Measurements from ENCODE around the gene SMU1. TPM values are rescaled to one million over a fixed set of nuclear protein-coding genes. Genes with fewer than 3 reads are reported as not detected.

SMU1 gene
- total RNA-seq, 1 donor from 2014 or later, result 25.4 TPM

DNA sequence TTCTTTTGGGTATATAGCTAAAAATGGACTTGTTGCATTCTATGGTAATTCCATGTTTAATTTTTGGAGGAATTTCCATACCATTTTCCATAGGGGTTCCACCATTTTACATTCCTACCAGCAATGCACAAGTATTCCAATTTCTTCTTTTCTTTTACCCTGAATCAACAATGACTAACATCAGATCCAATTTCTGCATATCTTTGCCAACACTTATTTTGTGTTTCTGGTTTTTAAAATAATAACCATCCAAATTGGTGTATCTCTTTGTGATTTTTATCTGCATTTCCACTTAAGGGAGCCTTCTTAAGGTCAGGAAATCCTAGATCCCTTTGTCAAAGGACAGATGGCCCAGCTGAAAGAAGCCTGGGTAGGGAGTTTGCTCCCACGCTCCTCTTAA is 29.5 kb upstream of the SMU1 start:
- TF ChIP-seq, protein P1, sequence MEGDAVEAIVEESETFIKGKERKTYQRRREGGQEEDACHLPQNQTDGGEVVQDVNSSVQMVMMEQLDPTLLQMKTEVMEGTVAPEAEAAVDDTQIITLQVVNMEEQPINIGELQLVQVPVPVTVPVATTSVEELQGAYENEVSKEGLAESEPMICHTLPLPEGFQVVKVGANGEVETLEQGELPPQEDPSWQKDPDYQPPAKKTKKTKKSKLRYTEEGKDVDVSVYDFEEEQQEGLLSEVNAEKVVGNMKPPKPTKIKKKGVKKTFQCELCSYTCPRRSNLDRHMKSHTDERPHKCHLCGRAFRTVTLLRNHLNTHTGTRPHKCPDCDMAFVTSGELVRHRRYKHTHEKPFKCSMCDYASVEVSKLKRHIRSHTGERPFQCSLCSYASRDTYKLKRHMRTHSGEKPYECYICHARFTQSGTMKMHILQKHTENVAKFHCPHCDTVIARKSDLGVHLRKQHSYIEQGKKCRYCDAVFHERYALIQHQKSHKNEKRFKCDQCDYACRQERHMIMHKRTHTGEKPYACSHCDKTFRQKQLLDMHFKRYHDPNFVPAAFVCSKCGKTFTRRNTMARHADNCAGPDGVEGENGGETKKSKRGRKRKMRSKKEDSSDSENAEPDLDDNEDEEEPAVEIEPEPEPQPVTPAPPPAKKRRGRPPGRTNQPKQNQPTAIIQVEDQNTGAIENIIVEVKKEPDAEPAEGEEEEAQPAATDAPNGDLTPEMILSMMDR (conservative IDR thresholded peaks at IDR 0.05), result no peak
- Mint-ChIP-seq H3K36me3 (no peaks in the 10 kb centered on the region), H3K27me3 (no peaks in the 10 kb centered on the region), H3K27ac (peak overlapping the region; percentile 30), H3K4me1 (ENCODE audit: unreplicated experiment) (peaks cover 20% of the 10 kb centered on the region), H3K4me3 (no peak overlapping the region), H3K9me3 (no peaks in the 10 kb centered on the region)
- DNase-seq (ENCODE audit: extremely low spot score, unreplicated experiment), result no peak

DNA sequence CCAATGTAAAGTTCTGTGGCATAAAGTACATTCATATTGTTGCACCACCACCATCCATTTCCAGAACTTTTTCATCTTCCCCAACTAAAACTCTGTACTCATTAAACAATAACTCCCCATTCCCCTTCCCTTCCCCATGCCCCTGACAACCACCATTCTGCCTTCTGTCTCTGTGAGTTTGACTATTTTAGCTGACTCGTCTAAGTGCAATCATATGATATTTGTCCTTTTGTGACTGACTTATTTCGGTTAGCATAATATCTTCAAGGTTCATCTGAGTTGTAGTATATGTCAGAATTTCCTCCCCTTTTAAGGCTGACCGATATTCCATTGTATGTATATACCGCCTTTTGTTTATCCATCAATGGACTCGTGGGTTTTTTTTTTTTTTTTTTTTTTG is 29.0 kb upstream of the SMU1 start:
- TF ChIP-seq, protein P1 (conservative IDR thresholded peaks at IDR 0.05), result no peak
- Mint-ChIP-seq H3K4me3 (no peak overlapping the region), H3K36me3 (no peaks in the 10 kb centered on the region), H3K27me3 (no peaks in the 10 kb centered on the region), H3K4me1 (ENCODE audit: unreplicated experiment) (peaks cover 20% of the 10 kb centered on the region), H3K9me3 (no peaks in the 10 kb centered on the region), H3K27ac (peak overlapping the region; percentile 30)
- no peak for DNase-seq (ENCODE audit: extremely low spot score, unreplicated experiment)

DNA sequence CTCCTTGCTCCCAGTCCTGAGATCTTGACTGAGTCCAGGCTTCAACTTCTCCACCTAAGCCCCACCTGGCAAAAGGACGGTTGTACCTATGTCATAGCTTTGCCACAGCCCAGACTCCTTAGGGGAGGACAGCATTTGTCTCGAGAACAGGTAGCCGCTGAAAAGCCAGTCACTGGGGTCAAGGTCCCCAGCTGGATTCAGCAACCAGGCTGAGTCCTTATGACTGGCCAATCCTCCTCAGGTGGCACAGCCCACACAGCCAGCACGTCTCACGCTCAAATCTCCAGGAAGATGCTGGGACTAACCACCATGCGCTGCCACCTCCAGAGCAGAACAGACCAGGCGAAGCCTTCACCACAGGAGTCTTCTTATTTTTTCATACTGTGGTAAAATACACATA is 27.9 kb upstream of the SMU1 start:
- no peak for DNase-seq (ENCODE audit: extremely low spot score, unreplicated experiment)
- H3K27ac Mint-ChIP-seq, result peak overlapping the region; percentile 0
- peak overlapping the region; percentile 7 for H3K4me3 Mint-ChIP-seq
- TF ChIP-seq, protein P1 (conservative IDR thresholded peaks at IDR 0.05), result no peak
- no peaks in the 10 kb centered on the region for H3K27me3 Mint-ChIP-seq
- H3K36me3 Mint-ChIP-seq, result no peaks in the 10 kb centered on the region
- no peaks in the 10 kb centered on the region for H3K9me3 Mint-ChIP-seq
- peaks cover 20% of the 10 kb centered on the region for H3K4me1 Mint-ChIP-seq (ENCODE audit: unreplicated experiment)

DNA sequence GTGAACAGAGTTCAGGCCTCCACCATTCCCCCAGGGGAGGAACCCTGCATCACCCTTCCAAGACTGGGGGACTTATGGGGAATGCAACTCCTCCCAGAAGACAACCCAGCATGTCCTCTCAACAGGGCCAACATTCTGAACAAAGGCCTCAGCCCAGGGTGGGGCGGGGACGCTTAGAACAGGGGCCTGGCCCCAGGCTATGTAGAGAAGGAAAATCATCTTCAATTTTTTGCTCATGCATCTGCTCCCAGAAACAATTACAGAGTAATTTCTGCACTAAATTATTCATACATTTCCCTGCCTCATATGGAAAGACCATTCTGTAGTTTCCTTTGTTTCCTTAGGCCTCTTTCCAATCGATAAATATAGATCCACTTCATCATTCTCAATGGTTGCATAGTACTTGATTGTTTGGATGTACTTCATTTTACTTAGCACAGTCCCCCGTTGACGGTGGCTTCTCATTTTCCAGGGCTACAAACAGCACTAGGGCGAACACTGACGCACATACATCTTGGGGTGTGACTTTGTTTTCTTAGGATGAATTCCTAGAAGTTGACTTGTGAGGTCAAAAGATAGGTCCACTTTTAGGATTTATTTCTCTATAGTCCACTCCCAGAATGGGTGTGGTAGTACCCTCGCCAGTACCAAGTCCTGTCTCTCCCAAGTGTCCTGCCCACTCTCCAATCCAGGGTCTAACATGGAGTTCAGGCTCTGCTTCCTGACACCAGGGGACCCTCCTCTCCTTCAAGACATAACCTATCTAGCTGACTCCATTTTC is 27.2 kb upstream of the SMU1 start:
- Mint-ChIP-seq H3K4me1 (ENCODE audit: unreplicated experiment) (peaks cover 20% of the 10 kb centered on the region), H3K4me3 (peak overlapping the region; percentile 49), H3K27ac (peak overlapping the region; percentile 60), H3K9me3 (no peaks in the 10 kb centered on the region), H3K36me3 (no peaks in the 10 kb centered on the region), H3K27me3 (no peaks in the 10 kb centered on the region)
- no peak for DNase-seq (ENCODE audit: extremely low spot score, unreplicated experiment)
- TF ChIP-seq, protein P1 (conservative IDR thresholded peaks at IDR 0.05), result no peak

DNA sequence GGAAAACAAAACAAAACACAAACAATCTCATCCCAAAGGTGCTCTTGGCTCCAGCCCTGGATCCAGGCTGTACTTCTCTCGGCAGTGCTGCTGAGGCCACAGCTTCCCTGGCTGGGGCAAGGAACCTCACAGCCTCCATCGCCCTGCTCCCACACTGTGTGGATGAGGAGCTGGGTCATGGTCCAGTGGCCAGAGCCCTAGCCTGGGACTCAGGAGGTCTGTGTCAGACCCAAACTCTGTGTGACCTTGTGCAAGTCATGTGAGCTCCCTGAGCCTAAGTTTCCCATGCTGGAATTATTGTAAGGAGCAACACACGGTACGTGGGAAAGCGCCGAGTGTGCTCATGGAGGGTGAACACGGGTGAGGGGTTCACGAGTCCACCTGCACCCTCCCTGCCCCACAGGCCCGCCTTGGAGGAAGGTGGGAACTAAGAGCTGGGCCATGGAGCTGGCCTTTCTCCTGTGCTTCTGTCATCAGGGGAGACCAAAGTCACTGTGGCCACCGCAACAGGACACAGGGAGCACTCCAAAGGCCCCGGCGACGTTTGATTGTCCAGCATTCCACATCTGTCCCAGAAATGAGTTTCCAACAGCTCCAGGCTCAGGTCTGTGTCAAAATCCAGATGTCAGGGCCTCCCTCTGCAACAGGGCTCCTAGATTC is 26.2 kb upstream of the SMU1 start:
- H3K36me3 Mint-ChIP-seq, result no peaks in the 10 kb centered on the region
- no peaks in the 10 kb centered on the region for H3K9me3 Mint-ChIP-seq
- H3K27ac Mint-ChIP-seq, result peak overlapping the region; percentile 77
- no peaks in the 10 kb centered on the region for H3K27me3 Mint-ChIP-seq
- TF ChIP-seq, protein P1 (conservative IDR thresholded peaks at IDR 0.05), result no peak
- no peak for DNase-seq (ENCODE audit: extremely low spot score, unreplicated experiment)
- H3K4me3 Mint-ChIP-seq, result no peak overlapping the region
- H3K4me1 Mint-ChIP-seq (ENCODE audit: unreplicated experiment), result peaks cover 16% of the 10 kb centered on the region
